GM21576 (cell line): ENCODE measurements around the gene ZFYVE9.
"Not testable (repeated sequence)": the region's sequence is repeated elsewhere in the genome, so short reads cannot be mapped to it uniquely, and the experiment has no call there.

Experiments
- ATAC-seq: cut with Tn5 transposase; IDR thresholded peaks from one replicate; pipeline ENCODE4 v1.9.1; 2021; ENCODE audit warnings: mild to moderate bottlenecking, moderate library complexity; ENCODE audit not compliant: unreplicated experiment

Gene ZFYVE9

DNA sequence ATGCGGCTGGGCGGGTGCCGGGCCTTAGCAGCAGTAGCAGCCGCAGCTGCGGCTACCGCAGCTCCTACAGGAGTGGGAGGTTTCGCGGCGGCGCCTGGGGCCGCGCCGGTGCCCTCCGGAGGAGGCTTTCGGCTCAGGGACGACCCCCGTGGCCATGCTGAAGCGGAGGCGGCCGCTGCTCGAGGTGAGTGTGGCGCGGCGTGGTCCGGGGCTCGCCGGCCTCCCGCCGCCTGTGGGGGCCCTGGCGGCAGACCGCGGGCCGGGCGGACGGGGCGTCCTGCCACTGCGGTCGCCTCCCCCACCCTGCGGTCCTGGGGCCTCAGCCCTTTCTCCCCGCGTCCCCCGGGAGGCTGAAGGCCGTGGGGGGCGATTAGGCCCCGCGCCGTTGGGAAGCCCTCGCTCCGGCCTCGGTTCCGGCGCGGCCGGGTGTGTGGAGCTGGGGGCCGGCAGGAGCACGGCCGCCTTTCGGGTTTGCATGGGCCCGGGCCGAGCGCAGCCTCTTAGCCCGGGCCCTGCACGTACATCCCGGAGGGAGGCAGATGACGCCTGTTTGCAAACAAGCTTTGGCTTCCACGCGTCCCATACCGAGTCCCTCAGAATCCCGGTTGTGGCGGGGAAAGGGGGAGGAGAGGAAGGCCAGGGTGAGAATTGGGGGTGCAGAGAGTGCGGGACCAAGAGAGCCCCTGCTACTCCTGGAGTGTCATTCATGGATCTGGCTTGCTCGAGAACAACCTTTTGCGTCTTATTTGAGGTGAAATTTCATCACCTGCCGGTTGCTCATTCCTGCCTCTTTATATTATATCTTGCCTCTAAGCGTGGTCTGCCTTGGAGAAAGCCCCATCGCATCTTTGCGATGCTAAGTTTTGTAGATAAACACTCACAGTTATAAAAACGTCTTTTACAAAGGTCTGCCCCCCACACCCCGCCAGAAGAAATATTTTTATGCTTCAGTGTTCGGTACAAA is 613 bp downstream of the ZFYVE9 start:
- ATAC-seq = no peak

DNA sequence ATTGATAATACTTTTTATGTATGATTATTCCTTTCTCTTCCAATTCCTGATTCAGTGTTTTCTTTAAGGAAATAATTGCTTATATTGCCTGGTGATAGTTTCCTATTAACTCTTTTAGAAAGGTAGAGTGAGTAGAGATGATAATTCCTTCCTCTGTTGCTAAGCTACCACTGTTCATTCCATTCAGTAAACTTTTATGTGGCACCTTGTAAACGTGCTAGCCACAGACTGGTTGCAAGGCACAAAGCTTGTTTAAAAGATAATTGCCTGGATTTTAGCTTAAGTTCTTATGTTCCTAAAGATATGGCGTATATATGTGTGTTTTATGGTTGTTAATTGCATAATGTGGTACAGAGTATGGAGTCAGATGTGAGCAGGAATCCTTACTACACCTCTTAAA is 3.2 kb downstream of the ZFYVE9 start:
- no peak for ATAC-seq

DNA sequence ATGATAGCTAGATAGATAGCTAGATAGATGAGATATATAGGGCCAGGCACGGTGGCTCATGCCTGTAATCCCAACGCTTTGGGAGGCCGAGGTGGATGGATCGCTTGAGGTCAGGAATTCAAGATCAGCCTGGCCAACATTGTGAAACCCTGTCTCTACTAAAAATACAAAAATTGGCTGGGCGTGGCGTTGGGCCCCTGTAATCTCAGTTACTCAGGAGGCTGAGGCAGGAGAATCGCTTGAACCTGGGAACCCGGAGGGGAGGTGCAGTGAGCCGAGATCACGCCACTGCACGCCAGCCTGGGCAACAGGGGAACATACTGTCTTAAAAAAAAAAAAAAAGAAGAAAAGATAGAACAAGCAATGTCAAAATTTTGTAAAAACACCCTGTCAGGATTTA is 8.6 kb downstream of the ZFYVE9 start:
- not testable (repeated sequence) for ATAC-seq

DNA sequence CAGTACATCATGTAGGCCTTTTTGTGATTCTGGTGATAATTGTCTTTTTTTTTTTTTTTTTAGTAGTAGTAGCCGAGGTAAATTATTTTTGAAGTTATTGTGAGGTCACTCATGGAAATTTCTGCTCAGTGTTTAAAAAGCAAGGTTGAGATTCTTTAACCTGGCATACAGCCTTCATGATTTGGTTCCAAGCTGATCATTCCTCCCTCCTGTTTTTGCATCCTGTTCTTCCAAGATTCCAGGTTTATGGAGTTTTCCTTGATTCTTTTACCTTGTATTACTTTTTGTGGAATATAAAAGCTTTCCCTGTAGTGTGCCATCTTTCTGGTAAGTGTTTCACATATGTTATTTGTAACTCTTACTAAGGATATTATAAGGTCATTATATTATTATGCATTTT is 9.1 kb downstream of the ZFYVE9 start:
- ATAC-seq = no peak

DNA sequence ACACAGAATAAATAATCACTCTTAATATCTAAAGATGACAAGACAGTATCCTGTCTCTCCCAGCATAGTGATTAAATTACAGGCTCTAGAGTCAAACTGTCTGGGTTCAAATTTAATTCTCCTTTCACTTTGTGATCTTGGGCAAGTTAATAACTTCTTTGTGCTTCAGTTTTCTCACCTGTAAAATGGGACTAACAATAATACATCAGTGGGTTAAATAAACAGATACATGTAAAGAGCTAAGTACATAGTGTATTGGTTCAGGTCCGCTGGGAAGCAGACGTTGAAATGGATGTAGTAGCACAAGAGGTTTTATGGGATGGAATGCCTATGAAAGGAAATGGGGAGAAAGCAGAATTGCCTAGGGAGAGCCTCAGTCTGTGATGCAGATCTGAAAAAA is 10.7 kb downstream of the ZFYVE9 start:
- ATAC-seq = no peak

DNA sequence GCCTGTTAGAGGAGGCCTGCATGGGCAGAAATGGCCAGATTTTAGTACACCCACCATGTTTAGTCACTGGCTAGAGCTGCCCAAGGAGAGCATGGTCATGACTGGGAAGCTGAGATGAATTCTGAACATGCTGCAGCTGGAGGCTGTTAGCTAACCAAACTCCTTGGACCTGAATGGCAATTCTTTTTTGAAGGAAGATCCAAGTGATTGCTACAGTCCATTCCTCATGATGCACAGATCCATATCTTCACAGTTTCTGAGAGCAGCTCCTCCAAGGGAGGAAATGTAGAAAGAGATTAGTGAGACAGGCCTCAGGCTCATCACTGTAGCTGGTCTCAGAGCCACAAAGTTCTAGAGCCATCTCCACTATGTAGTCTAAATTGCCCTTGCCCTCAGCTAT is 11.1 kb downstream of the ZFYVE9 start:
- no peak for ATAC-seq

DNA sequence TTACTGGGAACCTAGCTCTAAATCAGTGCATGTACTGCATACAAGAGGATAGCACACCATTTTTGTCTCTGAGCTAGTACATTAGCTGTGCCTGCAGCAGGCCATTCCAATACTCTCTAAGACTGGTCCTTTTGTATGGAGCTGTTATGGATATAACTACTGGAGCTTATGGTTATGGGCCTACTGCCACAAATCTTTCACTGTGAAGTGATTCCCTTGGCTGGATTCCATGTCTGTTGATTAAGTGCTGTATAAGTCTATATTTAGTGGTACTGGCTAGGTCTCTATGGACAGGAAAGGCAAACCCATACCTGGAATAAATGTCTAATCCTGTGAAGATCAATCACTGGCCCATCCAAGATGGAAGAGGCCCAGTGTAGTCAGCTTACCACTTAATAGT is 12.0 kb downstream of the ZFYVE9 start:
- no peak for ATAC-seq

DNA sequence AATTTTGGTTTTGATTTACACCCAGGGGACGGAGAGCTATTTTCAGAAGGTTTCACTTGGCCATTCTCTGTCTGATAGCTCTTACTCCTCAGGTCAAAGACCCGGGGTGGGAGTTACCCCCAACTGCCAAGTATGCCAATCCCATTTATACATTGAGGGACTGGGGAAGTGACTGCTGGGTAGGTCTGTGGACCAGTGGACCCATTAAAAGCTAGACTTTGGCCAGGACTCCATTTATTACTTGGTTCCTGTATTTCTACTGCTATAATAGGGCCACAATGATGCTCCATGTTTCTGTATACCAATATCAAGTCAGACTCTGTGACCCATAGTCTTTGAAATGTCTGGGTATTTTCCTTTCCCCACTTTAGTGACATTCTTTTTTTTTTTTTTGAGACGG is 14.6 kb downstream of the ZFYVE9 start:
- ATAC-seq = no peak

DNA sequence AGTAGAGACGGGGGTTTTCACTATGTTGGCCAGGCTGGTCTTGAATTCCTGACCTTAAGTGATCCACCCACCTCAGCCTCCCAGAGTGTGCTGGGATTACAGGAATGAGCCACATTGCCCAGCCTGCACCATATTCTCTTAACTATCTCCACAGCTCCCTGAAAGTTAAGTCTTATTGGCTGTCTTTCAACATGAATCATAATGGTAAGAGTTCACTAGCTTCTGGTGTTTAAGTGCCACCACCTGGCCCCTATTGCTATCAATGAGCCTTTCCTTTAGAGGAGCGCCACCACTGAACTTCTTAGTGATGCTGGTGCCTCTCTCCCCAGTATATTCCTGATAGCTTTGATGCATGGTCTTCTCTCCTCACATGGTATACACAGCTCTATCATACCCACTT is 15.7 kb downstream of the ZFYVE9 start:
- ATAC-seq = no peak

DNA sequence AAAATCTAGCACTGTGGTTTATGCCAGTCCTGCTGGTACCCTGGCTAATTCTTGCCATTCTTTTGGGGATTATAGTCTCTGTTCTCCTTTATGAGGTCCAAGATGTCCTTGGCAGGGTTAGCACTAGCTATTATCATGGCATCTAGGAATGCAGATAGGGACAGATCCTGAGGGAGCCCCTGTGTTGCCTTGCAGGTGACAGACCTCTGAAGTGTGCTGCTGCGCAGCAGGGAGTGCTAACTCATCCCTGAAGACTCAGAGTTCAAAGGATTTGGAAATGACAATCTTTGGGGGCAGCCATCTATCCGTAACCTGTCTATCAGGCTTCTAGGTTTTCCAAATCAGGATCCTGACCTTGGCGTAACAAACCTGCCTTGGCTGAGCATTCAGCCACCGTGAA is 16.3 kb downstream of the ZFYVE9 start:
- no peak for ATAC-seq

DNA sequence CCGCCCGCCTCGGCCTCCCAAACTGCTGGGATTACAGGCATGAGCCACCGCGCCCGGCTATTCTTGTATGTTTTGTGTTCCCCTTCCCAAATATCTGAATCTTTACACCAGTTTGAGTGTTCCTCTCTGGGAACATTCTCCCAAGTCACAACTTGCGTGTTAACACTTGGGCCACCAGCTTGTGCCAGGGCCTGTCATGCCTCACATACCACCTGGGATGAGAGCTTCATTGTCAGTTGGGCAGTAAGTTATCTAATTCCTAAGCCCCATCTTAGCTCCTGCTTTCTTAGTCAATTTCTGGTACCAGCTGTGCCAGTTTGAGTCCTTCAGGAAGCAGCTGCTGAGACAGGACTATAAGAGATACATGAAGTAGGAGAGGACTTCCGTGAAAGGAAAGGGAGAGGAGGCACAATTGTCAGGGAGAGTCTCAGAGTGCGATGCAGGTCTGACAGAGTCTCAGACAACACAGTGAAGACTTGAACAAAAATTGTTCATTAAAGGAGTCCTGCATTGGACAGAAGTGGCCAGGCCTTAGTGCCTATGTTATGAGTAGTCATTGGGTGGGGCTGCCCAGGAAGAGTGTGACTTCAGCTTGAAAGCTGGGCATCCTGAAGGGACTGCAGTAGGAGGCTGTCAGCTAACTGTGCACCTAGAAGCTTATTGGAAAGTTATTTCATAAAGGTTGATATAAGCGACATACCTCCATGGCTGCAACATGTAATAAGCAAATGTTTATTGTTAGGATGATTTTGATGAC is 17.3 kb downstream of the ZFYVE9 start:
- ATAC-seq = no peak

DNA sequence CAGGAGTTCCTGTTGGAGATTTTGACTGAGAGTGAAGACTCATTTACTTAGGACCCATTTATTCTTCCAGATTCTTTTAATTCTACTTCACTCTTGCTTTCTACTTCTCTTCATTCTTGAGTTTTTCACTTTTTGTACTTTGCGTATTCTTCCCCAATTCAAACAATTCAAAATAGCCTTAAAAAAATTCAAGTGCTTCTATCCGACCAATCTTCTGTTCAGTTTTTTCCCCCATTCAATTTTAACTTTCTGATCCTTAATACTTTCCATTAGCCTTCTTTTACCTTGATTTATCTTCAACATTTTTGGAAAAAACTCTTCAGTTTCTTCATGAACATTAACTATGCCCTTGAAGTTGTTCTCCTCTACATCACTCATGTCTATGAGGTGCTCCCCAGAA is 21.1 kb downstream of the ZFYVE9 start:
- ATAC-seq = no peak

DNA sequence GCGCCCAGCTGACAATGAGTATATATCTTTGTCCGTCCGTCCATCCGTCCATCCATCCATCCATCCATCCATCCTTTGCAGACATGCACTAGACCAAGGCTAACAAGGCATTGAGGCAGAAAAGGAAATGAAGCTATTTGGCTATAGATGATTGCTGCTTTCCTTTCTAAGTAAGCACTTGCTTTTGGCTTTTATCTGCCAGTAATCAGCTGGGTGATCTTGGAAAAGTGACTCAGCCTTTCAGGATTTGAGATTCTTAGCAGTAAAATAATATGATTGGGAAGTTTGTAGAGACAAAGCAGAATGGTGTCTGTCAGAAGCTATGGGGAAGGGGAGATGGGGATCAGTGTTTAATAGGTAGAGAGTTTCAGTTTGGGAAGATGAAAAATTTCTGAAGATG is 22.7 kb downstream of the ZFYVE9 start:
- no peak for ATAC-seq

DNA sequence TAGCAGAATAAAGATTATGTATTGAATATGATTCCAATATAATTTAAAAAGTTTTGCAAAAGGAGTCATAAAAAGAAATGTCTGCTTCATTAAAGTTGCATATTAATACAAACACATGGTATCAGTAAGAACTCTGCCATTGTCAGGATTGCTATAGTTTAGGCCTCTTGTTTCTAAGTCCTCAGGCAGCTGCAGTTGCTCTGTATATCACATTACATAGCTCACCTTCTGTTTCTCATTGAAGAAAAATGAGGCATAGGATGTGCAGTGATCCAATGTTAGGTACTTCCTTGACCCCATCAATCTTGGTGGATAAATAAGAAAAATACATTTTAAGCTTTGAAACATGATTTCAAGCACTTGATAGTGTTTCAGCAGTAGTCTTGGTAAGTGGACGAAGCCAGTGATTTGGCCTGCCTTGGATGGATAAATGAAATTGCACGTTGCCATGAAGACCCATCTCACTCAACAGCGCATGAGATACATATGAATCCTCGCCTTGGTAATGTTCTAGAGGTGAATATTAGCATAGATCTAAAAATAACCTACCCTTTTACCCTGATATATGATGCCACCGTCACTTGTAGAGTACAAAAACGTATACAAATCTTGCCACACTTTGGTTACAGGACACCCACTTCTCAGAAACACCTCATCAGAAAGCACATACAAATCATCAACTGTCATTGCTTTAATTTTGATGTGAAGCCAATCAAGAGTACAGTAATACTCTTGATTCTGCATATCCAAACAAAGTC is 25.3 kb downstream of the ZFYVE9 start:
- no peak for ATAC-seq

DNA sequence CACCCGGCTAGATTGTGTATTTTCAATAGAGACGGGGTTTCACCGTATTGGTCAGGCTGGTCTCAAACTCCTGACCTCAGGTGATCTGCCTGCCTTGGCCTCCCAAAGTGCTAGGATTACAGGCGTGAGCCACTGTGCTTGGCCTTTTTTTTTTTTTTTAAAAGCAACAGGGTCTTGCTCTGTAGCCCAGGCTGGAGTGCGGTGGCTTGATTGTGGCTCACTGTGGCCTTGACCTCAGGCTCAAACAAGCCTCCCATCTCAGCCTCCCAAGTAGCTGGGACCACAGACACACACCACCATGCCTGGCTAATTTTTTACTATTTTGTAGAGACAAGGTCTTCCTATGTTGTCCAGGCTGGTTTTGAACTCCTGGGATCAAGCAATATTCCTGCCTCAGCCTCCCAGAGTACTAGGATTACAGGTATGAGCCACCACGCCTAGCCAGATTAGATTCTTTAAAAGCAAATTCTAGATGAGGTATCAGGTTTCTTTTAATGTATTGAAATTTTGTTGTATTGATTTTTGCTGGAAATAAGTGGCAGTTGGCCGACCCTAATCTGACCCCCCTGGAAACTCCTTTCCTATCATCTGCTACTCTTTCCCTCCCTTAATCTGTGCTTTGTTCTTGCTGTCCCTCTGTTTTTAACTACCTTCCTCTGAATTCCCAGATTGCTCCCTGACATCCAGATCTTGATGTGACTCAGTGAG is 26.6 kb downstream of the ZFYVE9 start:
- no peak for ATAC-seq

DNA sequence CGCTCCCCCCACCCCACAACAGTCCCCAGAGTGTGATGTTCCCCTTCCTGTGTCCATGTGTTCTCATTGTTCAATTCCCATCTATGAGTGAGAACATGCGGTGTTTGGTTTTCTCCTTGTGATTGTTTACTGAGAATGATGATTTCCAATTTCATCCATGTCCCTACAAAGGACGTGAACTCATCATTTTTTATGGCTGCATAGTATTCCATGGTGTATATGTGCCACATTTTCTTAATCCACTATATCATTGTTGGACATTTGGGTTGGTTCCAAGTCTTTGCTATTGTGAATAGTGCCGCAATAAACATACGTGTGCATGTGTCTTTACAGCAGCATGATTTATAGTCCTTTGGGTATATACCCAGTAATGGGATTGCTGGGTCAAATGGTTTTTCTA is 29.3 kb downstream of the ZFYVE9 start:
- ATAC-seq = not testable (repeated sequence)

DNA sequence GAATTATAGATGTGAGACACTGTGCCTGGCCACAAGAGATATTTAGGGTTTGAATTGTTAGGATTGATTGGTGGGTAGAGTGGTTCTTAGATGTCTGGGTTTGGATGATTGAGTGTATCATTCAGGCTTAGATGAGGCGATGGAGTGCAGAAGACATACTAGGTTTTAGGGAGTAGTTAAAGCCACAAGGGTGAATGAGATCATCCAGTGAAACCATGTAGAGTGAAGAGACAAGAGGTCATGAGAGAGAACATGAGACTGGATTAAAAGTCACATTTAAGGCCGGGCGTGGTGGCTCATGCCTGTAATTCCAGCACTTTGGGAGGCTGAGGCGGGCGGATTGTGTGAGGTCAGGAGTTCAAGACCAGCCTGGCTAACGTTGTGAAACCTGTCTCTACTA is 37.2 kb downstream of the ZFYVE9 start:
- ATAC-seq = no peak

DNA sequence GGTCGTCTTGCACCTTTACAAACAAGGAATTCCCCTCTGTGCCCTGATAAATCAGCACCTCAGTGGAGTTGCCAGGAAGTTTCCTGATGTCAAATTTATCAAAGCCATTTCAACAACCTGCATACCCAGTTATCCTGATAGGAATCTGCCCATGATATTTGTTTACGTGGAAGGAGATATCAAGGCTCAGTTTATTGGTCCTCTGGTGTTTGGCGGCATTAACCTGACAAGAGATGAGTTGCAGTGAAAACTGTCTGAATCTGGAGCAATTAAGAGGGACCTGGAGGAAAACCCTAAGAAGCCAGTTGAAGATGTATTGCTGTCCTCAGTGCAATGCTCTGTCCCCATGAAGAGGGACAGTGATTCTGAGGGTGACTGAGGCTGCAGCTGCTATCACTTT is 38.3 kb downstream of the ZFYVE9 start:
- ATAC-seq = no peak

DNA sequence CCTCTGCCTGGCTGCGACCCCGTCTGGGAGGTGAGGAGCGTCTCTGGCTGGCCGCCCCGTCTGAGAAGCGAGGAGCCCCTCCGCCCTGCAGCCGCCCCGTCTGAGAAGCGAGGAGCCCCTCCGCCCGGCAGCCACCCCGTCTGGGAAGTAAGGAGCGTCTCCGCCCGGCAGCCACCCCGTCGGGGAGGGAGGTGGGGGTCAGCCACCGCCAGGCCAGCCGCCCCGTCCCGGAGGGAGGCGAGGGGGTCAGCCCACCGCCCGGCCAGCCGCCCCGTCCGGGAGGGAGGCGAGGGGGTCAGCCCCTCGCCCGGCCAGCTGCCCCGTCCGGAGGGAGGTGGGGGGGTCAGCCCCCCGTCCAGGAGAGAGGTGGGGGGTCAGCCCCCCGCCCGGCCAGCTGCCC is 39.9 kb downstream of the ZFYVE9 start:
- ATAC-seq = not testable (repeated sequence)

DNA sequence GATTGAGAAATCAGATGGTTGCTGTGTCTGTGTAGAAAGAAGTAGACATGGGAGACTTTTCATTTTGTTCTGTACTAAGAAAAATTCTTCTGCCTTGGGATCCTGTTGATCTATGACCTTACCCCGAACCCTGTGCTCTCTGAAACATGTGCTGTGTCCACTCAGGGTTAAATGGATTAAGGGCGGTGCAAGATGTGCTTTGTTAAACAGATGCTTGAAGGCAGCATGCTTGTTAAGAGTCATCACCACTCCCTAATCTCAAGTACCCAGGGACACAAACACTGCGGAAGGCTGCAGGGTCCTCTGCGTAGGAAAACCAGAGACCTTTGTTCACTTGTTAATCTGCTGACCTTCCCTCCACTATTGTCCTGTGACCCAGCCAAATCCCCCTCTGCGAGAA is 40.4 kb downstream of the ZFYVE9 start:
- ATAC-seq = not testable (repeated sequence)

DNA sequence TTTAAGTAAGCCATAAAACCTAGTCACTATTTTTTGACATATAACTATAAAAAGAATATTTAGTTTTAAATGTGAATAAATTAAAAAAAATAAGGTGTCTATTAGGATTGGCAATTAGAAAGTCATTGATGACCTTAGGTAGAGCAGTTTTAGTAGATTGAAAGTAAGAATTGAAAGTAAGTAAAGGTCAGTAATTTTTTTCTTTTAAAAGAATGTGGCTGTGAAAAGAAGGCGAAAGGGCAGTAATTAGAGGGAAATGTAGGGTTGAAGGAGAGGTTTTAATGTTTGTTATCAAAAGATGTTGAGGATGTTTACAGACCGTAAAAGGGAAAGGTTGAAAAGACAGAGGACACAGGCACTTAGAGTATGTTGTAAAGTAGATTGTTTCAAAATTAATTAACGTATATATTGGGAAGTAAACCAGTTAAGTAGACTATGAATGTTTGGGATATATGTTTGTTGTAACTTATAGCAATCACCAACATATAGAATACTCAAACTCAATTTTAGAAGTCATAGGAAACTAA is 41.0 kb downstream of the ZFYVE9 start:
- ATAC-seq = no peak
